Mesenchymal stem cell (in vitro differentiated cells and primary cell): ENCODE results near the gene CREBRF.

Experiments
- DNase-seq: peaks from one replicate; pipeline ENCODE4 v3.0.0-alpha.2; 2013
- H2AFZ ChIP-seq: one replicate; pipeline ENCODE4 v1.6.1; 2013; ENCODE audit warnings: low read depth, mild to moderate bottlenecking, control low read depth, inconsistent platforms, low read length, moderate library complexity
- H2AK5ac ChIP-seq: 2 replicates; pipeline ENCODE4 v1.6.1; 2013; ENCODE audit warnings: low read length, moderate library complexity, mild to moderate bottlenecking, inconsistent platforms; ENCODE audit not compliant: severe bottlenecking
- H2BK120ac ChIP-seq: one replicate; pipeline ENCODE4 v1.6.1; 2013; ENCODE audit warnings: low read depth, mild to moderate bottlenecking, inconsistent platforms, low read length, moderate library complexity
- H2BK12ac ChIP-seq, 2 experiments: one replicate each; pipeline ENCODE4 v1.6.1; 2013; ENCODE audit warnings: inconsistent platforms in 2 of 2, low read length in 2 of 2, mild to moderate bottlenecking in 2 of 2, moderate library complexity in 2 of 2, control low read depth in 1 of 2
- H2BK15ac ChIP-seq: one replicate; pipeline ENCODE4 v1.6.1; 2013; ENCODE audit warnings: mild to moderate bottlenecking, low read depth, inconsistent platforms; ENCODE audit not compliant: poor library complexity, severe bottlenecking
- H2BK5ac ChIP-seq: 2 replicates; pipeline ENCODE4 v1.6.1; 2013; ENCODE audit warnings: low read depth, mild to moderate bottlenecking, low read length, control low read depth, inconsistent platforms; ENCODE audit not compliant: poor library complexity, severe bottlenecking
- H3K14ac ChIP-seq, 2 experiments: one replicate each; pipeline ENCODE4 v1.6.1; 2013; ENCODE audit warnings: inconsistent platforms in 2 of 2, low read length in 2 of 2, control low read depth in 1 of 2, mild to moderate bottlenecking in 1 of 2, moderate library complexity in 1 of 2
- H3K18ac ChIP-seq, 2 experiments: one replicate each; pipeline ENCODE4 v1.6.1; 2013; ENCODE audit warnings: inconsistent platforms in 2 of 2, low read length in 2 of 2, control low read depth in 1 of 2, low read depth in 1 of 2, mild to moderate bottlenecking in 1 of 2
- H3K23ac ChIP-seq, 2 experiments: one replicate each; pipeline ENCODE4 v1.6.1; 2013; ENCODE audit warnings: inconsistent platforms in 2 of 2, low read length in 2 of 2, mild to moderate bottlenecking in 2 of 2, moderate library complexity in 2 of 2, control low read depth in 1 of 2
- H3K27ac ChIP-seq: 2 replicates; pipeline ENCODE4 v1.5.1; 2013; ENCODE audit warnings: mild to moderate bottlenecking, moderate library complexity, low read length, control low read depth, inconsistent platforms; ENCODE audit not compliant: poor library complexity, severe bottlenecking
- H3K27me3 ChIP-seq, 2 experiments: 2 replicates each; pipeline versions ENCODE4 v1.6.1 to v1.7.0; 2013; ENCODE audit warnings: low read length in 2 of 2, mild to moderate bottlenecking in 2 of 2, moderate library complexity in 2 of 2, control low read depth in 1 of 2, inconsistent platforms in 1 of 2; ENCODE audit not compliant: control insufficient read depth in 1 of 2, insufficient read depth in 1 of 2
- H3K36me3 ChIP-seq, 2 experiments: 2 replicates each; pipeline versions ENCODE4 v1.6.1 to v1.7.0; 2013; ENCODE audit warnings: low read length in 2 of 2, control low read depth in 1 of 2, inconsistent platforms in 1 of 2, low read depth in 1 of 2, mild to moderate bottlenecking in 1 of 2; ENCODE audit not compliant: insufficient read depth in 2 of 2, control insufficient read depth in 1 of 2
- H3K4ac ChIP-seq, 2 experiments: one replicate each; pipeline ENCODE4 v1.6.1; 2013; ENCODE audit warnings: inconsistent platforms in 2 of 2, low read length in 2 of 2, mild to moderate bottlenecking in 2 of 2, moderate library complexity in 2 of 2, control low read depth in 1 of 2, low read depth in 1 of 2
- H3K4me1 ChIP-seq: 2 replicates; pipeline ENCODE4 v1.6.1; 2013; ENCODE audit warnings: low read depth, low read length, control low read depth; ENCODE audit not compliant: control insufficient read depth, insufficient read depth
- H3K4me2 ChIP-seq: 2 replicates; pipeline ENCODE4 v1.6.1; 2013; ENCODE audit warnings: low read length, mild to moderate bottlenecking, inconsistent platforms; ENCODE audit not compliant: poor library complexity, severe bottlenecking
- H3K4me3 ChIP-seq, 2 experiments: 2 replicates each; pipeline versions ENCODE4 v1.5.1 to v1.7.0; 2013; ENCODE audit warnings: low read length in 2 of 2, mild to moderate bottlenecking in 2 of 2, control low read depth in 1 of 2, low read depth in 1 of 2; ENCODE audit not compliant: insufficient read depth in 1 of 2
- H3K79me1 ChIP-seq: replicated peaks from 2 replicates; pipeline ENCODE4 v1.6.1; 2013; ENCODE audit warnings: mild to moderate bottlenecking, control low read depth, low read length, inconsistent platforms; ENCODE audit not compliant: poor library complexity, severe bottlenecking
- H3K9ac ChIP-seq: 2 replicates; pipeline ENCODE4 v1.7.0; 2013; ENCODE audit warnings: mild to moderate bottlenecking, low read length, moderate library complexity
- H3K9me3 ChIP-seq: 2 replicates; pipeline ENCODE4 v1.7.0; 2013; ENCODE audit warnings: mild to moderate bottlenecking, low read length; ENCODE audit not compliant: control insufficient read depth
- H4K8ac ChIP-seq: one replicate; pipeline ENCODE4 v1.6.1; 2013; ENCODE audit warnings: inconsistent platforms, mild to moderate bottlenecking, low read length, moderate library complexity
- H4K91ac ChIP-seq: one replicate; pipeline ENCODE4 v1.6.1; 2013; ENCODE audit warnings: mild to moderate bottlenecking, low read length, inconsistent platforms
- WGBS: methylation state at CpG from one replicate; pipeline ENCODE4 v1.1.7; 2013; ENCODE audit warnings: mixed read lengths; 5-methylcytosine and 5-hydroxymethylcytosine counted together

The CREBRF gene

DNA sequence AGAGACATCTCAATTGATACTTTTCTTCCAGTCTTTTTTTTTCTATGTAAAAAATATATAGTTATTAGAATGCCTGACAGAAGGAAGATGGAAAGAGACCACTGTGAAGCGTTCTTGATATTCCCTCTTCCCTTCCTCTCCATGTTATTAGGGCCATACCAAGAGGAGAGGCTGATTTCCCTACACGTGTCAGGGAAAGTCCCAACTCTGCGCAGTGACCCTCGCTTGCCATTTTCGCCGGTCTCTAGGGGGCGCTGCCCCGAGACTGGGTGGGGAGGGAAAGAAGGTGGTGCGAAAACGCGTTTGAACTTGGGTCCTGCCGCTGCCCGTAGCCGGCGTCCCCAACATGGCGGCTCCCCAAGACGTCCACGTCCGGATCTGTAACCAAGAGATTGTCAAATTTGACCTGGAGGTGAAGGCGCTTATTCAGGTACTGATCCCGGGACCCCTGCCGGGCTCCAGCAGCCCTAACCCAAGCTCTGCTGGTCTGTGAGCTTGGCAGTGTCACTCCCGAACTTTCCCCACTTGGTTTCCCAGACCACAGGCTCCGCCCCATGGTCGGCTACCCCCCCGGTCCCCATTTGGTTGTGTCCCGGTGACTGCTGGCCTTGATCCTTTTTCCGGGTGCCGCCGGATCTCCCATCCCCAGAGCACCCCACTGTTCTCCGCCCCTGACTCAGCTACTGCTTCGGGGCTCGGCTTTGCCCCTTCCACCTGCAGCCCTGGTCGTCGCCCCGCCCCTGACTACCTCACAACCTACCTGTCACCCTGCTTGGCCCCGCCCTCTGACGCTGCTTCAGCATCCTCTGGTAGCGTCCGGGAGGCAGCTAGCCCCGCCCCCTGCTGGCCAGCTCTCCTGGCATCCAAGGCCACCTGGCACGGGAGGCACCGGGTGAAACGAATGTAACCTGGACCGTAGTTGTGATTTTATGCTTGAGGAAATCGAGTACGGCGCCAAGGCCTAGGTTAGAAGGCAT is 88.3 kb downstream of the CREBRF start, which contains the start of gene BNIP1:
Gene BNIP1, plus strand, starts transcription at position 332 of the 977 bp plus-strand sequence. Its CDS starts 15 bp downstream, at position 347.
- peak within 1 kb of the TSS in 1 of 2 experiments; percentile 34 for H3K23ac ChIP-seq
- peak within 1 kb of the TSS; percentile 15 for H2BK15ac ChIP-seq
- H3K14ac ChIP-seq: peak within 1 kb of the TSS in 1 of 2 experiments; percentile 94
- H2BK5ac ChIP-seq: no peak within 1 kb of the TSS
- peaks cover 16% of the 10 kb centered on the region for H3K79me1 ChIP-seq
- peak within 1 kb of the TSS; percentile 98 for H3K9ac ChIP-seq
- H4K91ac ChIP-seq: peak within 1 kb of the TSS; percentile 88
- peak within 1 kb of the TSS; percentile 67 to 91 for H3K18ac ChIP-seq
- peak within 1 kb of the TSS; percentile 64 for H3K4me2 ChIP-seq
- H4K8ac ChIP-seq: peak within 1 kb of the TSS; percentile 98
- H3K4me3 ChIP-seq: peak within 1 kb of the TSS; percentile 77 to 100
- H3K4me1 ChIP-seq: peaks cover 2% of the 10 kb centered on the region
- peaks cover 10 to 28% of the 10 kb centered on the region in 2 experiments for H3K36me3 ChIP-seq
- 2% methylated on average over 48 of the region's 48 CpGs for WGBS
- H3K4ac ChIP-seq: peak within 1 kb of the TSS; percentile 59 to 89
- peak within 1 kb of the TSS; percentile 79 for H2AFZ ChIP-seq
- H2AK5ac ChIP-seq: peak within 1 kb of the TSS; percentile 57
- H2BK12ac ChIP-seq: peak within 1 kb of the TSS in 1 of 2 experiments; percentile 79
- H3K27ac ChIP-seq: peak within 1 kb of the TSS; percentile 84
- H3K27me3 ChIP-seq: no peaks in the 10 kb centered on the region
- DNase-seq: peak; percentile 97
- no peak within 1 kb of the TSS for H2BK120ac ChIP-seq
- no peaks in the 10 kb centered on the region for H3K9me3 ChIP-seq

DNA sequence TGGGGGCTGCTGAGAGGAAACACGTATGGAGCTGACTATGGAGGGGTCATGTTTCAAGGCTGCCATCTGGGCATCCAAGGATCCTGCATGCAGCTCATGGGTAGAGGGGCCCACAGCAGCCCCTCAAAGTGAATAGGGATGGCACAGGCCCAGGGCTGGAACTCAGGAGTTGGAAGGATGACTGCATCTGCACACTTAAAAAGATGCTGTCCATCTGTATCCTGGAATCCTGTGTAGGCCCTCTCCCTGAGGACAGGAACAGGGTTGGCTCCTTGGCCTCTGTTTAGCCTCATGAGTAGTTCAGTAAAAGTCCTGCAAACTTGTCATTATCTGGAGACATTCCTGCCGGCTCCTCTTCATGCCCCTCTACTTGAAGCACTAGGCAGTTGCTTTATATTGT is 92.2 kb downstream of the CREBRF start:
- no peak overlapping the region for H2BK12ac ChIP-seq
- no peak overlapping the region for H2AFZ ChIP-seq
- WGBS: 96% methylated on average over 2 of the region's 2 CpGs
- no peak for DNase-seq
- peaks cover 22% of the 10 kb centered on the region for H3K79me1 ChIP-seq
- H3K9me3 ChIP-seq: no peaks in the 10 kb centered on the region
- no peak overlapping the region for H2BK5ac ChIP-seq
- H3K4me2 ChIP-seq: no peak overlapping the region
- H2BK15ac ChIP-seq: no peak overlapping the region
- no peak overlapping the region for H3K9ac ChIP-seq
- H3K36me3 ChIP-seq: peaks cover 19 to 42% of the 10 kb centered on the region in 2 experiments
- no peak overlapping the region for H4K91ac ChIP-seq
- H2AK5ac ChIP-seq: no peak overlapping the region
- H3K14ac ChIP-seq: no peak overlapping the region
- no peak overlapping the region for H3K4ac ChIP-seq
- H4K8ac ChIP-seq: no peak overlapping the region
- peaks cover 2% of the 10 kb centered on the region for H3K4me1 ChIP-seq
- H3K23ac ChIP-seq: no peak overlapping the region
- no peaks in the 10 kb centered on the region for H3K27me3 ChIP-seq
- H3K27ac ChIP-seq: no peak overlapping the region
- H2BK120ac ChIP-seq: no peak overlapping the region
- H3K4me3 ChIP-seq: no peak overlapping the region
- H3K18ac ChIP-seq: no peak overlapping the region

DNA sequence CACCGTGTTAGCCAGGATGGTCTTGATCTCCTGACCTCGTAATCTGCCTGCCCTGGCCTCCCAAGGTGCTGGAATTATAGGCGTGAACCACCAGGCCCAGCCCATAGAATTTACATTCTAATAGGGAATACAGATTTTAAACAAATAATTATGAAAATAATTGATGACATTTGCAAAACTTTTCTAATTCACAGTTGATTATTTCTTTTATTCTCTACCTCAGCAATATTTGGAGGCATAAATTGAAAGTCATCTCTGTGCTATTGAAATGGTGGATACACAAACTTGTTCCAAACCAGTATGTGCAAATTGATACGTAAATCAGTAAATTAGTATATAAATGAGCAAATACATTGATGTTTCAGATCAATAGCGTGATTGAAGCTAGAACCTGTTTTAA is 96.4 kb downstream of the CREBRF start:
- DNase-seq: no peak
- no peak overlapping the region for H3K4ac ChIP-seq
- H3K79me1 ChIP-seq: peaks cover 19% of the 10 kb centered on the region
- H3K14ac ChIP-seq: no peak overlapping the region
- H2BK15ac ChIP-seq: no peak overlapping the region
- no peak overlapping the region for H3K4me2 ChIP-seq
- no peak overlapping the region for H3K4me3 ChIP-seq
- no peak overlapping the region for H3K23ac ChIP-seq
- no peak overlapping the region for H2AK5ac ChIP-seq
- H2BK120ac ChIP-seq: no peak overlapping the region
- H2AFZ ChIP-seq: no peak overlapping the region
- H3K27ac ChIP-seq: no peak overlapping the region
- H4K8ac ChIP-seq: no peak overlapping the region
- H3K9me3 ChIP-seq: no peaks in the 10 kb centered on the region
- no peaks in the 10 kb centered on the region for H3K27me3 ChIP-seq
- no peak overlapping the region for H2BK12ac ChIP-seq
- no peak overlapping the region for H3K18ac ChIP-seq
- no peak overlapping the region for H2BK5ac ChIP-seq
- peaks cover 40 to 68% of the 10 kb centered on the region in 2 experiments for H3K36me3 ChIP-seq
- H4K91ac ChIP-seq: no peak overlapping the region
- no peaks in the 10 kb centered on the region for H3K4me1 ChIP-seq
- WGBS: 89% methylated on average over 2 of the region's 5 CpGs
- H3K9ac ChIP-seq: no peak overlapping the region

DNA sequence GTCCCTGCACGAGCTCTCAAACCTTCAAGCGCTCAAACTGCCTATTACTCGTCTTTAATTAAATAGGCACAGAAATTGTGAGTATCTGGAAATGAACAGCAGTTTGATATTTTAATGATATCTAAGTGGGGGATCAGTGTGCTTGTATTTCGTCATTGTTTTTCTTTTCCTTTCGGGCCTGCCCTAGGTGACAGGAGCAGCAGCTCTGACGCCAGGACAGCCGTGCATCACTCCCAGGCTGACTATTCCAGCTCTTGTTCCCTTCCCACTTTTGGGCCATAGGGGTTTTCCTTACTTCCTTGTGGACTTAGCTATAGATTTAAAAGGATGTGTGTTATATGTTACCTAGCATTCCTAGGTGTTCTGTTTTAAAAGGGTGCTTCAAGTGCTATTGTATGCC is 97.7 kb downstream of the CREBRF start:
- Histone ChIP-seq H3K18ac (no peak overlapping the region), H3K4ac (no peak overlapping the region), H3K4me1 (no peaks in the 10 kb centered on the region), H3K9ac (no peak overlapping the region), H3K27ac (no peak overlapping the region), H2BK5ac (no peak overlapping the region), H3K27me3 (no peaks in the 10 kb centered on the region), H2BK15ac (no peak overlapping the region), H2AK5ac (no peak overlapping the region), H3K79me1 (peaks cover 18% of the 10 kb centered on the region), H3K23ac (no peak overlapping the region), H4K91ac (no peak overlapping the region), H2BK120ac (no peak overlapping the region), H3K4me2 (no peak overlapping the region), H3K9me3 (no peaks in the 10 kb centered on the region), H2AFZ (no peak overlapping the region), H3K36me3 (peaks cover 41 to 71% of the 10 kb centered on the region in 2 experiments), H4K8ac (no peak overlapping the region), H2BK12ac (no peak overlapping the region), H3K14ac (no peak overlapping the region), H3K4me3 (no peak overlapping the region)
- 97% methylated on average over 7 of the region's 7 CpGs for WGBS
- DNase-seq: no peak
